GM12875 (cell line): ENCODE results near the gene PKN2.

Experiments used
- H3K4me3 ChIP-seq: one replicate; pipeline ENCODE4 v1.5.1; 2011; ENCODE audit warnings: low read depth, low read length, control low read depth
- TF ChIP-seq, protein P1 (sequence below): IDR thresholded peaks from 2 replicates; pipeline ENCODE4 v1.5.1; 2011; ENCODE audit warnings: low read depth, mild to moderate bottlenecking, control low read depth, inconsistent platforms, low read length, moderate library complexity, borderline replicate concordance; ENCODE audit not compliant: insufficient read depth

The PKN2 gene

DNA sequence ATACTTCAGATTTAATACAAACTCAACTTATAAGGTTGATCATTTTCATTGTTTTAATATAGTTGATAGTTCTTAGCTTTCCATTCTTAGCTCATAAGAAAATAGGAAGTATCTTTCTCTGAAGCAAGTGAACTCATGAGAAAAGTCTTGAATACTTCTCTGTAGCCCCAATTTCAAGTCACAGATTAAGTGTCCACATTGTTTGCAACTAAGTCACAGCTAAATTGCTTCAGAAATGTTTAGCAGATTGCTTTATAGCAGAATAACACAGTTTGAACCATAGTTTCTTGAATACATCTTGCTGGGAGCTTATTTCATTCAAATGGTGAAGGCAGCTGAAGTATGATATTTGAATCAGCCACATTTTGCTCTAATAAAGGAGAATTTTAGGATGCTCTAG, 10.6 kb upstream of the PKN2 start:
- H3K4me3 ChIP-seq = no peak overlapping the region
- TF ChIP-seq, protein P1, sequence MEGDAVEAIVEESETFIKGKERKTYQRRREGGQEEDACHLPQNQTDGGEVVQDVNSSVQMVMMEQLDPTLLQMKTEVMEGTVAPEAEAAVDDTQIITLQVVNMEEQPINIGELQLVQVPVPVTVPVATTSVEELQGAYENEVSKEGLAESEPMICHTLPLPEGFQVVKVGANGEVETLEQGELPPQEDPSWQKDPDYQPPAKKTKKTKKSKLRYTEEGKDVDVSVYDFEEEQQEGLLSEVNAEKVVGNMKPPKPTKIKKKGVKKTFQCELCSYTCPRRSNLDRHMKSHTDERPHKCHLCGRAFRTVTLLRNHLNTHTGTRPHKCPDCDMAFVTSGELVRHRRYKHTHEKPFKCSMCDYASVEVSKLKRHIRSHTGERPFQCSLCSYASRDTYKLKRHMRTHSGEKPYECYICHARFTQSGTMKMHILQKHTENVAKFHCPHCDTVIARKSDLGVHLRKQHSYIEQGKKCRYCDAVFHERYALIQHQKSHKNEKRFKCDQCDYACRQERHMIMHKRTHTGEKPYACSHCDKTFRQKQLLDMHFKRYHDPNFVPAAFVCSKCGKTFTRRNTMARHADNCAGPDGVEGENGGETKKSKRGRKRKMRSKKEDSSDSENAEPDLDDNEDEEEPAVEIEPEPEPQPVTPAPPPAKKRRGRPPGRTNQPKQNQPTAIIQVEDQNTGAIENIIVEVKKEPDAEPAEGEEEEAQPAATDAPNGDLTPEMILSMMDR = no peak

DNA sequence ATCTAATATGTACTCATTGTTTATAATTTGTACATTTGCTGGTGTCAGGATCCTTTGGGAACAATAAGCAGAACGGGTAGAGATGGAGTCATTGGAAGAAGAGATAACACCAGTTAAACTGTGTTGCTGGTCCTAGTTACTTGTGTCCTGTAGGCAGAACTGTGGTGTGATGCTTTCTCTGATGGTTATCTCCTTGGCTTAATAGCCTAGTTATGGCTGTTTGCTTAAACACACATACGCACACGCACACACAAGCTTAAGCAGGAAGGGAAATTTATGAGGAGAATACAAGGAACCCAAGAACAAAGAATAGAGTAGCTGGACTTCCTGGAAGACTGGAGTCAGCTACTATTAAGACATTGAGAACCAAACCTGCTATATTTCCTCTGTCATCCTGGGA, 5.7 kb upstream of the PKN2 start:
- H3K4me3 ChIP-seq = no peak overlapping the region
- TF ChIP-seq, protein P1 = no peak

DNA sequence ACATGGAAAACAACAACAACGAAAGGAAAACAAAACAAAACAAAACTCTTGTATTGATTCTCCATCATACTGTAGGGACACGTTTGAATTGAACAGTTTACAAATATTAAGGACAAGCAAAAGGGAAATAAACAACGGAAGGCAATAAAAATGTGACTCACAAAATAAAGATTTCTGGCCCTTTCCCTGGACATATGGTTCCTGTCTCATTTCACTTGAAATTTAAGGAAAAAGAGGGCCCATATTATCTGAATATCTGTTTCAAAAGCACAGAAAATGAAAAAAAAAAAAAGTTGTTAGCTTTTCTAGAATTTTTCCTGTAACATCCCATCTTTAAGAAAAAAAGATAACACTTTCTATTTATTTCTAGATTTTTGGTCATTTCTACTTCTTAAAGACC, 3.6 kb upstream of the PKN2 start:
- TF ChIP-seq, protein P1 = no peak

DNA sequence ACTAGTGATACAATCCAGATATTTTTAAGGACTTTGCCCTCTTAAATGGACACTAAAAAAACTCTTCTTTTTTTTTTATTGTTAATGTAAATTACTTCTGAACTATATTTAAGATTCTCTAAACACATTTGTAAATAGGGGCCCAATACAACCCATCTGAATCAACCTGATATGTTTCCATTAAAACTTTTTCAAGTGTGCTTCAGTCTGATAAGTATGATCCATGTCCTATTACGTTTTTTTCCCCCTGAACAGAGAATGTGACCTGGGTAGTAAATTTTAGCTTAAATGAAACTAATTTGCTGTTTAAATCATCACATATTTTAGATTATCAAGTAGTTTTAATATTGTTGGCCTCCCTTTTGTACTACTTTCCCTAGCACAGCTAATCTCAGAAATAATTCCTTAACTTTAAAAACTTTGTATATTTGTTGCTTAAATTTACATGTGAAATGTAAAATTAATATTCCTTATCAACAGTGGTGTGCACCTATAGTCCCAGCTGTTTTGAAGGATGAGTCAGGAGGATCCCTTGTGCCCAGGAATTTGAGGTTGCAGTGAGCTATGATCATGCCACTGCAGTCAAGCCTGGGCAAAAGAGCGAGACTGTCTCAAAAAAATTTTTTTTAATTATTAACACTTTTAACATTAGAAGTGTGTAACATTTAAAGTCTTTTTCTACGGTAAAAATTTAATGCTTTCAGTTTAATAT, 3.0 kb upstream of the PKN2 start:
- TF ChIP-seq, protein P1 = no peak
- no peak overlapping the region for H3K4me3 ChIP-seq

More for the DNA sequence above, 3.6 kb upstream of the PKN2 start:
- no peak overlapping the region for H3K4me3 ChIP-seq

DNA sequence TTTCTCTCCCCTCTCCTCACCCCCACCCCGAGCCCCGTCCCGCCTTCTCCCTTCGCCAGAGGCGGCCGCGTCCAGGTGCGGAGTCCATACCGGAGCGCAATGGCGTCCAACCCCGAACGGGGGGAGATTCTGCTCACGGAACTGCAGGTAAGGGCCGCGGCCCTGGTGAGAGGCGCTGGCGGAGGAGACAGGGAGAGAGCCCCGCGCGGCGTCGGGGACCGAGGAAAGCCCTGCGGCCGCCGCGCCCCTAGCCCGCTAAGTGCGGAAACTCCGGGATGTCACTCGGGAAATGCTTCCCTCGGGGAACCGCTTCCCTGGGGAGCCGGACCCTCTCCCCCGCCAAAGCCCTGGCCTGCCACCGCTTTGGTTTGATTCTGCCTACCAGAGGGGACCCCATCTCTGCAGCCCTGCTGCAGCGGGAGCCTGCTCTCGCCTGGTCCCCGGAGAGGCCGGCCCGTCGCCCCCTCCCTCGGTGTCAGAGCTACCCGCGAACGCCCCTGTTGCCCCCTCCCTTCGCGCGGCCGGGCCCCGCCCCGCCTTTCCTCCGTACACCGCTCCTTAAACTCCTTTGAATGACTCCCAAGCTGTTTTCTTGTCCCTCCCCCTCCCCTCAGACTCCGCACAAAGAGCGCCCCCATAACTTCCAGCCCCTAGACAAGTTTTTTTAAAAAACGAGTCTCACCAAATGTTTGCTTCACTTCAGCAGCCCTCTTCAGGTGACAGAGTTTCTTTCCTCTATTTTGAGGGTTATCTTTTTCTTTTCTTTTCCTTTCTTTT, 597 bp downstream of the PKN2 start:
- H3K4me3 ChIP-seq = peak overlapping the region; percentile 84
- TF ChIP-seq, protein P1 = no peak

DNA sequence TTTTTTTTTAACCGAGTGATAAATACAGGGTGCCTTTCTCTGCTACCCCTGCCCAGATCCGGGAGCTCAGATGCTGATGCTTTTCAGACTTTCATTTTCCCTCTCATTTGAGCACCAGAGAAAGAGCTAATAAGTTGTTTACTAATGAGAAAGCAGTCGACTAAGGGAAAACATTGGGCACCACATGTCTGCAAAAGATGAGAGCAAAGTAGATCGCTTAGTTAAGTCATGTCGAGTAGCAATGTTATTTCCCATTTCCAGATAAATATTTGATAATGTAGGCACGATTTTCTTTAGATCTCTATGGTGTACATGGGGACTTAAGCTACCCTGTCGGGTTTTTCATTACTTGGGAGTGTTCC, 1.2 kb downstream of the PKN2 start:
- TF ChIP-seq, protein P1 = no peak
- H3K4me3 ChIP-seq = peak overlapping the region; percentile 84

DNA sequence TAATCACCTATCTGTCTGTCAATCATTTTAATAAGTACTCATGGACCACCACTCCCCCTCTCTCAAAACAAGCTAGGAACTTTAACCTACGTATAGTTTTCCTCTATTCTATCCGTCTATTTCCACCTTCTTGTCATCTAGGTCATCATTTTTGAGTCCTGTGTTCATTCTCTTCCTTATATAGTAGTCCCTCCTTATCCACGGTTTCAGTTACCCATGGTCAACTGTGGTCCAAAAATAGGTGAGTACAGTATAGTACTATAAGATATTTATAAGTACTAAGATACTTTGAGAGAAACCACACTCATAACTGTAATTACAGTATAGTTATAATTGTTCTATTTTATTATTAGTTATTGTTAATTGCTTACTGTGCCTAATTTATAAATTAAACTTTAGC, 7.5 kb downstream of the PKN2 start:
- TF ChIP-seq, protein P1 = no peak
- no peak overlapping the region for H3K4me3 ChIP-seq
